Pulmonary artery endothelial cell (primary cell): Measurements from ENCODE around the gene IL1RAPL1. TPM values are rescaled to one million over a fixed set of nuclear protein-coding genes. Genes with fewer than 3 reads are reported as not detected.

Experiments
- DNase-seq: peaks from one replicate; pipeline ENCODE4 v3.0.0-alpha.2; 2011; ENCODE audit warnings: low read depth, low spot score
- total RNA-seq: library from RNA; depleted of rRNA; stranded (reverse); fragments of >200 nt; gene quantifications from 2 replicates; pipeline ENCODE4 v1.2.3, GENCODE V29; 2014

The IL1RAPL1 gene
- total RNA-seq, 1 donor from 2014 or later, result 0.92 TPM

- no peak for DNase-seq
Measured at GRCh38 chrX:29407357-29407756, 820.1 kb downstream of the IL1RAPL1 start.

GRCh38 chrX:29419774-29420553, 832.7 kb downstream of the IL1RAPL1 start:
- DNase-seq, result peak; percentile 5

- no peak for DNase-seq
Measured at GRCh38 chrX:29422034-29422433, 834.8 kb downstream of the IL1RAPL1 start.

GRCh38 chrX:29431895-29432294, 844.6 kb downstream of the IL1RAPL1 start:
- no peak for DNase-seq

GRCh38 chrX:29432534-29432933, 845.3 kb downstream of the IL1RAPL1 start:
- no peak for DNase-seq

- no peak for DNase-seq
Measured at GRCh38 chrX:29434939-29435338, 847.7 kb downstream of the IL1RAPL1 start.

GRCh38 chrX:29435396-29435795, 848.1 kb downstream of the IL1RAPL1 start:
- DNase-seq, result no peak

- DNase-seq, result no peak
Measured at GRCh38 chrX:29447867-29448266, 860.6 kb downstream of the IL1RAPL1 start.

- no peak for DNase-seq
Measured at GRCh38 chrX:29453333-29453732, 866.1 kb downstream of the IL1RAPL1 start.

GRCh38 chrX:29455702-29456101, 868.5 kb downstream of the IL1RAPL1 start:
- no peak for DNase-seq

- no peak for DNase-seq
Measured at GRCh38 chrX:29461039-29461438, 873.8 kb downstream of the IL1RAPL1 start.

GRCh38 chrX:29466456-29466855, 879.2 kb downstream of the IL1RAPL1 start:
- DNase-seq, result no peak

- DNase-seq, result no peak
Measured at GRCh38 chrX:29468911-29469494, 881.8 kb downstream of the IL1RAPL1 start.

- DNase-seq, result no peak
Measured at GRCh38 chrX:29470030-29470429, 882.8 kb downstream of the IL1RAPL1 start.

GRCh38 chrX:29471829-29472228, 884.6 kb downstream of the IL1RAPL1 start:
- no peak for DNase-seq

GRCh38 chrX:29477878-29478277, 890.6 kb downstream of the IL1RAPL1 start:
- no peak for DNase-seq

- DNase-seq, result no peak
Measured at GRCh38 chrX:29478336-29479069, 891.3 kb downstream of the IL1RAPL1 start.

- DNase-seq, result no peak
Measured at GRCh38 chrX:29487214-29487613, 900.0 kb downstream of the IL1RAPL1 start.

- no peak for DNase-seq
Measured at GRCh38 chrX:29487714-29488113, 900.5 kb downstream of the IL1RAPL1 start.

- DNase-seq, result no peak
Measured at GRCh38 chrX:29488919-29489318, 901.7 kb downstream of the IL1RAPL1 start.

GRCh38 chrX:29490606-29491005, 903.4 kb downstream of the IL1RAPL1 start:
- DNase-seq, result no peak

- DNase-seq, result no peak
Measured at GRCh38 chrX:29491659-29492058, 904.4 kb downstream of the IL1RAPL1 start.
